Measurements from ENCODE around the gene TELO2.

The TELO2 gene

DNA sequence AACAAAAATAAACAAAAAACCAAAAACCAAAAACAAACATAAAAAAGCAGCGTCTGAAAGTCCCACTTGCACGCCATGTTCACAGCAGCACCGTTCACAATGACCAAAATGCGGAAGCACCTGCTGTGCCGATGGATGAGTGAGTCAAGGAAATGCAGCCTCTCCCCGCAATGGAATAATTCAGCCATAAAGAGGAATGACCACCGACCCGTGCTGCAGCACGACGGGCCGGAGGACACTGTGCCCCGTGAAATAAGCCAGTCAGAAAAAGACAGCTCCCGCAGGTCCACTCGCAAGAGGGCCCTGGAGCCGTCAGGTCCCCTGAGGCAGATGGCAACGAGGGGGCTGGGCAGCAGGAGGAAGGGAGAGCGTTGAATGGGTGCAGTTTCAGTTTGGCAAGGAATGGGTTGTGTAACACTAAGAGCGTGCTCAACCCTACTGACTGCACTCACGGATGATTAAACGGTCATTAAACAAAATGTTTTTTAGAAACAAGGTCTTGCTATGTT lies 23.4 kb upstream of the TELO2 start:
- TF ChIP-seq, protein P1, sequence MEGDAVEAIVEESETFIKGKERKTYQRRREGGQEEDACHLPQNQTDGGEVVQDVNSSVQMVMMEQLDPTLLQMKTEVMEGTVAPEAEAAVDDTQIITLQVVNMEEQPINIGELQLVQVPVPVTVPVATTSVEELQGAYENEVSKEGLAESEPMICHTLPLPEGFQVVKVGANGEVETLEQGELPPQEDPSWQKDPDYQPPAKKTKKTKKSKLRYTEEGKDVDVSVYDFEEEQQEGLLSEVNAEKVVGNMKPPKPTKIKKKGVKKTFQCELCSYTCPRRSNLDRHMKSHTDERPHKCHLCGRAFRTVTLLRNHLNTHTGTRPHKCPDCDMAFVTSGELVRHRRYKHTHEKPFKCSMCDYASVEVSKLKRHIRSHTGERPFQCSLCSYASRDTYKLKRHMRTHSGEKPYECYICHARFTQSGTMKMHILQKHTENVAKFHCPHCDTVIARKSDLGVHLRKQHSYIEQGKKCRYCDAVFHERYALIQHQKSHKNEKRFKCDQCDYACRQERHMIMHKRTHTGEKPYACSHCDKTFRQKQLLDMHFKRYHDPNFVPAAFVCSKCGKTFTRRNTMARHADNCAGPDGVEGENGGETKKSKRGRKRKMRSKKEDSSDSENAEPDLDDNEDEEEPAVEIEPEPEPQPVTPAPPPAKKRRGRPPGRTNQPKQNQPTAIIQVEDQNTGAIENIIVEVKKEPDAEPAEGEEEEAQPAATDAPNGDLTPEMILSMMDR (conservative IDR thresholded peaks at IDR 0.05; ENCODE audit: low read depth, low read length), result no peak
- DNase-seq (ENCODE audit: low read depth), result no peak
- H3K4me3 ChIP-seq (ENCODE audit: low read depth, low read length), result no peak overlapping the region

DNA sequence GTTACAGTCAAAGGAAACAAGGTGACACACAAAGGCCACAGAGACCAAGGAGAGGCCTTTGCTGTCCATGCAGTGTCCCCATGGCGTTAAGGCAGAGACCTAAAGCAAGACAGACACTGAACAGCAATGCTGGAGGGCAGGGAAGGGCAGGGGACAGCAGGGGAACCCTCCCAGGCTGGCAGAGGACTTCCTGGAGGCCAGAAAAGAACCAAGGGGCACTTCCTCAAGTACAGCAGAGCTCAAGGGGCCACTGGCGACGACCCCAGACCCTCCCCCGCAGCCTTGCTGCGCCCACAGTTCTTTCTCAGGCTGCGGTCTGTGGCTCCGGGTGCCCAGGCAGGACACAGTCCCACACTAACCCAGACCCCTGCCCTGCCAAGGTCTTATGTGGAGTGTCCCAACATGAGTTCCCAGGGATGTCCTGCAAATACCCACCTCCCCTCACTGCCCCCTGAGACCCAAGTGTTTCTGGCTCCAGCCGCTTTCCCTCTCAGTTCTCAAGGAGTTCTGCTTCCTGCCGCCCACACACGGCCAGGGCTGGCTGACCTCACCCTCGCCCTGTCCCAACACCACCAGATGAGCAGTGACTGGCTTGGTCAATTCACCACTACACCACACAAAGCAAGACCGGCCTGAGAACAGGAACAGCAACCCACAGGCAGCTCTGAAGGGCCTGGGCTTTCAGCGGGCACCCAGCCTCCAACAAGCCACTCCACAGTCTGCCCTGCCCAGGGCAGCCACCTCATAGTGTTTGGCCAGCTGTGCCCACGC lies 22.5 kb upstream of the TELO2 start:
- TF ChIP-seq, protein P1 (conservative IDR thresholded peaks at IDR 0.05; ENCODE audit: low read depth, low read length), result no peak
- no peak overlapping the region for H3K4me3 ChIP-seq (ENCODE audit: low read depth, low read length)
- peak; percentile 53 for DNase-seq (ENCODE audit: low read depth)

DNA sequence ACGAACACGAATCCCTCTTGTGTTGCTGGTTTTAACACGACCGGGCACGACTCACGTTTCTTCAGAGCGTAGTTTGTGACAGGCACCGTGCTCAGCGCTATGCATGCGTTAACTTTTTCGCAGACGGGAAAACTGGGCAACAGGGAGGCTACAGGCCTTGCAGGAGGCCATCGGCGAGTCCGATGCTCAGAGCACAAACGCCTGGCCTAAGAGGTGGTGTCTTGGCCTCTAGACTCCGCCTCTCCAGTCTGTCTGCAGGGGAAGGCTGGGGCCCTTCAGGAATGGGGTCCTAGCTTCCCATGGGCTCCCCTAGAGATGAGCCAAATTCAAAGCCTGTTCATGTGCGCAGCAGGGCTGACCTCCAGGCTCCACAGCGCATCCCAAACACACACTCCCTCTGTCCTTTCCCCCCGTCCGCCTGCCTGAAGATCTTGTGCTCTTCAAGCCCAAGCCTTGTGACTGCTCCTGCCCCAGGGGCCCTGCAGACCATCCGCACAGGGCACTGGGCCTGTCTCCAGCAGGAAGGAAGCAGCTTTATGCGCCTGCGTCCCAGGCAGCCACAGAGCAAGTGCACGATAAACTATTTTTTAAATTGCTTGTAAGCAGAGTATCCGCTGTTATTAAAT lies 21.5 kb upstream of the TELO2 start:
- H3K4me3 ChIP-seq (ENCODE audit: low read depth, low read length), result no peak overlapping the region
- TF ChIP-seq, protein P1 (conservative IDR thresholded peaks at IDR 0.05; ENCODE audit: low read depth, low read length), result no peak
- no peak for DNase-seq (ENCODE audit: low read depth)

DNA sequence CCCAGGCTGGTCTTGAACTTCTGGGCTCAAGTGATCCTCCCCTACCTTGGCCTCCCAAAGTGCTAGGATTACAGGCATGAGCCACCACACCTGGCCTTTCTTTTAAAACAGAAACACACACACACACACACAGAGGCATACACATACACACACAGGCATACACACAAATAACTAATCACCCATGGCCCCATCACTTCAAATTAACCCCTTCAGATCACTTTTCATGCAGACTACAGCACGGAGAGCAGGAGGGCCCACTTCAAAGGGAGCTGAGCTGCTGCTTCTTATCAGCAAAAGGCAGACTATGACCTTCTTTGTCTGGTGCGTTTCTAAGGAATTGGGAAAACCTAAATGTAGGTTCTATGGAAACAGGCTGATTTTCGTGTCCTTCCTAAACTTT lies 20.2 kb upstream of the TELO2 start:
- no peak for DNase-seq (ENCODE audit: low read depth)
- TF ChIP-seq, protein P1 (conservative IDR thresholded peaks at IDR 0.05; ENCODE audit: low read depth, low read length), result no peak
- H3K4me3 ChIP-seq (ENCODE audit: low read depth, low read length), result no peak overlapping the region

DNA sequence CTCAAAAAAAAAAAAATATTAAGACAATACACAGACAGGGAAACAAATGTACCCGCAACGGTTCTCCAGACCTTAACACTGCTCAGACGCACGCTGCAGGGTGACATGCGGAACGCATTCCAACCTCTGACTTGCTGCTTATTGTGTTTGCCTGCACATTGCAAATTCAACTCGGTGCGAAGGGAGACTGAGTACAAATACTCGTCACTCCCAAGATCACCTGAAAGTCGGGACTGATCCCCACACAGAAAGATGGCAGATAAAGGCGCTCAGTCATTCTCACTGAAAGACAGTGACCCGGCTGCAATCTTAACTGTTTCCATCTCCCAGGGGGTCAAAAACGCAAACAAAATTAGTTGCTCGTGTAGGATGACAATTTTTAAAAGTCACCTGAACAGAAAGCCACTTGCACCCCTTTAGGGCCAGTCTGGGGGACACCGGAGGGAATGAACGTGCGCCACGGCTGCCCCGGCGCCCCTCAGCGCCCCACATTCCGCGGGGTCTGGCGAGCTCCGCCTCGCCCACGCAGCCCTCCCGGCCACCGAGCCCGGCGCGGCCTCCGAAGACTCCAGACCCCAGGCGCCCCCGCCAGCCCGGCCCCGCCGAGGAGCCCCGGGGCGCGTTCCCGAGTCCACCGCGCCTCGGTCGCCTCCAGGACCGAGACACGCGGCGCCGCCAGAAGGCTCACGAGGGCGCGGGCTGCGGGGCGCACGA lies 18.9 kb upstream of the TELO2 start:
- peak overlapping the region; percentile 80 for H3K4me3 ChIP-seq (ENCODE audit: low read depth, low read length)
- peak; percentile 27 for DNase-seq (ENCODE audit: low read depth)
- TF ChIP-seq, protein P1 (conservative IDR thresholded peaks at IDR 0.05; ENCODE audit: low read depth, low read length), result no peak

DNA sequence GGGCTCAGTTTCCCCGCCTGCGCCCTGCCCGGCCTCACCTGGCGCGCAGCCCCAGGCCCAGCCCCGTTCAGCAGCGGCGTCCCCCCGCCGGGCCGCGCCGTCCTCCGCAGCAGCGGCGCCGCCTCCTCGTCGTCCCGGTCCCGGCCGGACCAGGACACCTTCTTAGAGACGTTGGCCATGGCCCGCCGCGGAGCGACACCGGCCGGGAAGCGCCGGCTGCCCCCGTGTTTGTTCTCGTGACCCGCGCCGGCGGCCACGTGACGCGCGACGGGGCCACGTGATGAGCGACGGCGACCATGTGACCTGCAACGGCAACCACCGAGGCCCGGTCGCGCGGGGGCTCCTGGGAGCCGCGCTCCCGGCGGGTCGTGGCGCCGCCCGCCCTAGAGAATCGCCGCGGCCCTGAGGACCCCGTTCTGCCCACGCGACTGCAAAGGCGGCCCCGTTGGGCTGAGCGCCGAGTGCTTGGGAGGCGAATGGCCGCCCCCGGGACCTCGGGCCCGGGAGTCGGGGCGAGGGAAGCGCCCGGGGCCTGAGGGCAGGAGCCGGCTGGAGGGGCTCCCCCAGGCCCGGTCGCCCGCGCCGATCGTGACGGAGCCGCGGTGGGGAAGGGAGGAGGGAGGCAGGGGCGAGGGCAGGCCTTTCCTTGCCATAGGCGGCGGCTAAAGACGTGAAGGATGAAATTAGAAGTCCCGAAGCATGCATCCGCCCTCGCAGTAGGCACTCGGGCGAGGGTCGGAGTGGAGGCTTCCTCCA lies 18.2 kb upstream of the TELO2 start, which contains the start of gene CLCN7:
TSS of gene CLCN7 (minus strand) at position 233 of the 756 bp plus-strand sequence. CDS start at position 179, 54 bp downstream.
- TF ChIP-seq, protein P1 (conservative IDR thresholded peaks at IDR 0.05; ENCODE audit: low read depth, low read length), result no peak
- DNase-seq (ENCODE audit: low read depth), result peak; percentile 89
- peak within 1 kb of the TSS; percentile 80 for H3K4me3 ChIP-seq (ENCODE audit: low read depth, low read length)

All from choroid plexus epithelial cell (primary cell).